ENCODE data around the gene TAOK3.

TAOK3 gene

GRCh38 chr12:118391424-118391823 is 18.7 kb upstream of the TAOK3 start:
- Mint-ChIP-seq H3K27me3 (ENCODE audit: low read depth, poor library complexity) (no peaks in the 10 kb centered on the region), H3K36me3 (ENCODE audit: low read depth) (peaks cover 79% of the 10 kb centered on the region), H3K4me1 (no peaks in the 10 kb centered on the region), H3K27ac (no peak overlapping the region), H3K9me3 (no peaks in the 10 kb centered on the region), H3K4me3 (no peak overlapping the region)
- TF ChIP-seq, protein P1, sequence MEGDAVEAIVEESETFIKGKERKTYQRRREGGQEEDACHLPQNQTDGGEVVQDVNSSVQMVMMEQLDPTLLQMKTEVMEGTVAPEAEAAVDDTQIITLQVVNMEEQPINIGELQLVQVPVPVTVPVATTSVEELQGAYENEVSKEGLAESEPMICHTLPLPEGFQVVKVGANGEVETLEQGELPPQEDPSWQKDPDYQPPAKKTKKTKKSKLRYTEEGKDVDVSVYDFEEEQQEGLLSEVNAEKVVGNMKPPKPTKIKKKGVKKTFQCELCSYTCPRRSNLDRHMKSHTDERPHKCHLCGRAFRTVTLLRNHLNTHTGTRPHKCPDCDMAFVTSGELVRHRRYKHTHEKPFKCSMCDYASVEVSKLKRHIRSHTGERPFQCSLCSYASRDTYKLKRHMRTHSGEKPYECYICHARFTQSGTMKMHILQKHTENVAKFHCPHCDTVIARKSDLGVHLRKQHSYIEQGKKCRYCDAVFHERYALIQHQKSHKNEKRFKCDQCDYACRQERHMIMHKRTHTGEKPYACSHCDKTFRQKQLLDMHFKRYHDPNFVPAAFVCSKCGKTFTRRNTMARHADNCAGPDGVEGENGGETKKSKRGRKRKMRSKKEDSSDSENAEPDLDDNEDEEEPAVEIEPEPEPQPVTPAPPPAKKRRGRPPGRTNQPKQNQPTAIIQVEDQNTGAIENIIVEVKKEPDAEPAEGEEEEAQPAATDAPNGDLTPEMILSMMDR (IDR thresholded peaks at IDR 0.05): no peak
- DNase-seq: no peak

DNA sequence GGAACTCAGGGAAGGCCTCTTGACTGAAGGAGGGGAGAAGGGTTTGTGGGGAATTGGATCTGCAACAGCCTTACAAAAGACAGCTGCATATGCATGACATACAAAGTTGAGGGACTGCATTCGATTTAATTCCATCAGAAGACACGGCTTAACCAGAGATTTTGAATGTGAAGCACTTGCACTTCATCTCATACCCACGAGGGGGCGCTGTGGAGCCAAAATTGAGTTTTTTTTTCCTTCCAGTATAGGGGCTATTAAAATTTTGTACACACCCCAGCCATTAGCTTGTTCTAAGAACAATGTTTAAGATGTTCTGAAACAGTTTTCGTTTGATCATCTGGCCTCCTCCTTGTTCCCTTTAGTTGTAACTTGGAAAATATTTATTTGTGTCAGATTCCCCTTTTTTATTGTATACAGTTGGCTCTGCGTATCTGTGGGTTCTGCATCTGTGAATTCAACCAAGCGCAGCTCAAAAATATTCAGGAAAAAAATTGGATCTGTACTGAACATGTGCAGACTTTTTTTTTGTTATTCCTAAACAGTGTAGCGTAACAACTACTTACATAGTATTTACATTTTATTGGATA is 5.3 kb upstream of the TAOK3 start:
- DNase-seq: peak; percentile 78
- TF ChIP-seq, protein P1 (IDR thresholded peaks at IDR 0.05): peak; percentile 96
- Mint-ChIP-seq H3K4me1 (peaks cover 42% of the 10 kb centered on the region), H3K9me3 (no peaks in the 10 kb centered on the region), H3K4me3 (peak overlapping the region; percentile 82), H3K36me3 (ENCODE audit: low read depth) (peaks cover 20% of the 10 kb centered on the region), H3K27ac (no peak overlapping the region), H3K27me3 (ENCODE audit: low read depth, poor library complexity) (peaks cover 4% of the 10 kb centered on the region)

- peaks cover 19% of the 10 kb centered on the region for H3K36me3 Mint-ChIP-seq (ENCODE audit: low read depth)
- peak overlapping the region; percentile 98 for H3K27ac Mint-ChIP-seq
- no peak for DNase-seq
- H3K4me1 Mint-ChIP-seq: peaks cover 42% of the 10 kb centered on the region
- no peaks in the 10 kb centered on the region for H3K9me3 Mint-ChIP-seq
- peaks cover 9% of the 10 kb centered on the region for H3K27me3 Mint-ChIP-seq (ENCODE audit: low read depth, poor library complexity)
- H3K4me3 Mint-ChIP-seq: peak overlapping the region; percentile 82
- TF ChIP-seq, protein P1 (IDR thresholded peaks at IDR 0.05): no peak
Measured at GRCh38 chr12:118377021-118377883, 4.5 kb upstream of the TAOK3 start.

DNA sequence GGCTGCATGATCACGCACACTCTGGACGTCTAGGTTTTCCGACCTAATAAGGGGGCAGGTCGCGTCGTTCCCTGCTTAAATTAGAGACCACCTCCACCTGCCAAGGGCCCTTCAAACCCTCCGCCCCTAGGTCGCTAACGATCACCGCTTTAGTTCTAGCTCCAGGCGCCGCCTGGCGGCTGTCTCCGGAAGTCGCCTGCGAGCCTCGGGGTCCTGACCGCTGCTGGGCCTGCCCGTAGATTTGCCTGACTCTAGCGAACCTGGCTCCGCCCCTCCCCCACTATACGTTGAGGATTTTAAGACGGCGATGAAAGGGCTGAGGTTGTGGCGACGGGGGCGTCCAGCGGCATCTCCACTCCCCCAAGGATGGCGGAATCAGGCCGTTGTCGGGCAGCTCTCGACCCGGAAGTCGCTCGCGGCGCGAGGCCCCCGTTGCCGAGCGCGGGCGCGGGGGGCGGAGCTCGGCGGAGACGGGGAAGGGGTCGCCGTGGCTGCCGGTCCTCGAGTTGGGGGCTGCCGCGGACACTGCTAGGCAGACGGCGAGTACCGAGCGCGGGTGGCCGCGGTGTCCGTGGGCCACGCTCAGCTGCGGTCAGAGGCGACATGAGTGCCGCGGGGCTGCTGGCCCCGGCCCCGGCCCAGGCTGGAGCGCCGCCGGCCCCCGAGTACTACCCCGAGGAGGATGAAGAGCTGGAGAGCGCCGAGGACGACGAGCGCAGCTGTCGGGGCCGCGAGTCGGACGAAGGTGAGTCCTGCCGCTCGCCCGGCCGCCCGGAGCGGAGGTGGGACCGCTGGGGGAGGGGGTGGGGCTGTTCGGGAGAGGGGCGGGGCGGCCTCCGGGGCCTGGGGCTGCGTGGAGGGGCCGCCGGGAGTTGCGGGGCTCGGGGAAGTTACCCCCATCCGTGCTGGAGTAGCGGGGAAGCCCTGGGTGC is 3.6 kb upstream of the TAOK3 start, which contains the start of gene SUDS3:
Gene SUDS3 (plus strand): TSS at position 467 of the 932 bp plus-strand sequence. CDS start 137 bp downstream, at position 604.
- peaks cover 18% of the 10 kb centered on the region for H3K27me3 Mint-ChIP-seq (ENCODE audit: low read depth, poor library complexity)

DNA sequence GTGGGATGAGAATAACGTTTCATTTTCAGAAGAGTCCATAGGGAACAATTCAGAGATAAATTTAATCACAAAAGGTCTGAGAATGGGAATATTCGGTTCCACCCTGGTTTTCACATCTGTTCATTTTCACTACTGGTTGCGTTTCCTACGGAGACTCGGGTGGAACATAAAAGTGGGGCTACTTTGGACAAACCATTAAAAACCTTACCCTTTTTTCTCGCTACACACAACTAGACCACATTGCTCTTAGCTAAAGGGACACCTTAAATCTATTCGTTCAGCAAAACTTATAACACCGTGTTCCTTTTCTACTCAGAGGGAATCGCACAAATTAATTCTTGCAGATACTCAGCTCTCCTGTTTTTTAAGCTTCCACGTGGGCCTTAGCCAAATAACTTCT is 2.6 kb upstream of the TAOK3 start:
- peaks cover 28% of the 10 kb centered on the region for H3K27me3 Mint-ChIP-seq (ENCODE audit: low read depth, poor library complexity)
- no peak overlapping the region for H3K27ac Mint-ChIP-seq
- peaks cover 52% of the 10 kb centered on the region for H3K4me1 Mint-ChIP-seq
- peaks cover 6% of the 10 kb centered on the region for H3K36me3 Mint-ChIP-seq (ENCODE audit: low read depth)
- no peaks in the 10 kb centered on the region for H3K9me3 Mint-ChIP-seq
- no peak for DNase-seq
- TF ChIP-seq, protein P1 (IDR thresholded peaks at IDR 0.05): no peak
- H3K4me3 Mint-ChIP-seq: peak overlapping the region; percentile 82

More for the DNA sequence above, 3.6 kb upstream of the TAOK3 start, which contains the start of gene SUDS3:
- peaks cover 10% of the 10 kb centered on the region for H3K36me3 Mint-ChIP-seq (ENCODE audit: low read depth)
- H3K4me3 Mint-ChIP-seq: peak within 1 kb of the TSS; percentile 82
- no peaks in the 10 kb centered on the region for H3K9me3 Mint-ChIP-seq
- peaks cover 48% of the 10 kb centered on the region for H3K4me1 Mint-ChIP-seq
- H3K27ac Mint-ChIP-seq: peak within 1 kb of the TSS; percentile 100
- TF ChIP-seq, protein P1 (IDR thresholded peaks at IDR 0.05): peak; percentile 95
- peak; percentile 95 for DNase-seq
